ENCODE data around the gene ACP7. TPM values are rescaled to one million over a fixed set of nuclear protein-coding genes. Genes with fewer than 3 reads are reported as not detected.
"Not testable (repeated sequence)": the region's sequence is repeated elsewhere in the genome, so short reads cannot be mapped to it uniquely, and the experiment has no call there.

The ACP7 gene
- total RNA-seq, 2 donors from 2014 or later: not detected

GRCh38 chr19:39099341-39099740 is 15.2 kb downstream of the ACP7 start:
- DNase-seq (ENCODE audit: low spot score): no peak
- intact Hi-C loops (cut with DNase I): no loop called here

GRCh38 chr19:39100500-39101166 is 16.5 kb downstream of the ACP7 start:
- intact Hi-C loops (cut with DNase I): no loop called here
- no peak for DNase-seq (ENCODE audit: low spot score)

DNA sequence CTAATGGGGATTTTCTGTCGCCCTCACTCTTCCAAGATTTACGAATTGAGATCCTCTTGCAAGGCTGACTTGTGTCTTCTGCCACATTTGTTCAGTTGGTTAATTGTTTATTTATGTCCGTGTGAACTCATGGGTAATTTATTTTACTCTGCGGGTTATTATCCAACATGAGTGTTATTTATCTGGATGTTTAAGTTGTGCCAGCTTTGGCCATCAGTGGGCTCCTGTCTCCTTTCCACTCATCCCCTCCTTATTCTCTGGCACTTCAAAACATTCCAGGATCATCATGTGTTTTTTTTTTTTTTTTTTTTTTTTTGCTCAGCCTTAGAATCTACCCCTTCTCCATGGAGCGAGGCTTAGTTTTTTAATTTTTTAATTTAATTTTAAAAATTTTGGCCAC is 19.0 kb downstream of the ACP7 start:
- intact Hi-C loops (cut with DNase I): no loop called here

GRCh38 chr19:39104186-39104596 is 20.0 kb downstream of the ACP7 start:
- intact Hi-C loops (cut with DNase I): no loop called here
- DNase-seq (ENCODE audit: low spot score): no peak

More for the DNA sequence above, 19.0 kb downstream of the ACP7 start:
- no peak for DNase-seq (ENCODE audit: low spot score)

GRCh38 chr19:39106194-39106593 is 22.0 kb downstream of the ACP7 start:
- DNase-seq (ENCODE audit: low spot score): no peak
- intact Hi-C loops (cut with DNase I): no loop called here

DNA sequence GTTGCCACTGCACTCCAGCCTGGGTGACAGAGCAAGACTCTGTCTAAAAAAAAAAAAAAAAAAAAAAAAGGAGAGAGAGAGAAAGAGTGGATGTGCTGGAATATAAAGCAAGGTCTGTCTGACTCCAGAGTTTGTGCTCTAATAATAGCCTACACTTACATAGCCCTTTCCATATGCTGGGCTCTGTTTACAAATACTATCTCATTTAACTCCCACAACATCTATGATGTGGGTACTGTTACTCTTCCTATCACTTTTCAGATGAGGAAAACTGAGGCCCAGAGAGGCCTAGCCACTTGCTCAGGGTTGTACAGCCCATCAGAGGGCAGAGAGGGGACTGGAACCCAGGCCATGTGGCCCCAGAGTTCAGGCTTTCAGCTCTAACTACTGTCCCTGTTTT is 25.5 kb downstream of the ACP7 start:
- intact Hi-C loops (cut with DNase I): no loop called here
- DNase-seq (ENCODE audit: low spot score): no peak

GRCh38 chr19:39110263-39110967 is 26.2 kb downstream of the ACP7 start:
- DNase-seq (ENCODE audit: low spot score): no peak
- intact Hi-C loops (cut with DNase I): no loop called here

- no peak for DNase-seq (ENCODE audit: low spot score)
These were observed 27.5 kb downstream of the ACP7 start for GRCh38 chr19:39111593-39112199.

GRCh38 chr19:39112338-39112890 is 28.2 kb downstream of the ACP7 start:
- DNase-seq (ENCODE audit: low spot score): no peak
- intact Hi-C loops (cut with DNase I): no loop called here

More at GRCh38 chr19:39111593-39112199, 27.5 kb downstream of the ACP7 start:
- intact Hi-C loops (cut with DNase I): no loop called here

DNA sequence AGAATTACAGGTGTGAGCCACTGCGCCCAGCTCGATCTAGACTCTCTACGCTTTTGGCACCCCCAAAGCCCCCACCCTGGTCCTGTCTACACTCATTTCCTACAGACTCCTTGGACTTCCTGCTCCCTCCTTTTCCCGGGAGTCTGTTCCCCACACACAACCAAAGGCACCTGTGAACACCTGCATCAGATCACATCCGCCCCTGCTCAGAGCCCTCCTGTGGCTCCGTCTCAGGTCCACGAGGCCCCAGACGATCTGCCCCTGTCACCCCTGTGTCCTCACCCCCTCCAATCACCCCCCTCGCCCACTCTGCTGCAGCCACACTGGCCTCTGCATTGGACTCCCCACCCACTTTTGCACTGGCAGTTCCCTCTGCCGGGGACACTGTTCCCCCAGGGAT is 29.0 kb downstream of the ACP7 start:
- intact Hi-C loops (cut with DNase I): no loop called here
- DNase-seq (ENCODE audit: low spot score): no peak

DNA sequence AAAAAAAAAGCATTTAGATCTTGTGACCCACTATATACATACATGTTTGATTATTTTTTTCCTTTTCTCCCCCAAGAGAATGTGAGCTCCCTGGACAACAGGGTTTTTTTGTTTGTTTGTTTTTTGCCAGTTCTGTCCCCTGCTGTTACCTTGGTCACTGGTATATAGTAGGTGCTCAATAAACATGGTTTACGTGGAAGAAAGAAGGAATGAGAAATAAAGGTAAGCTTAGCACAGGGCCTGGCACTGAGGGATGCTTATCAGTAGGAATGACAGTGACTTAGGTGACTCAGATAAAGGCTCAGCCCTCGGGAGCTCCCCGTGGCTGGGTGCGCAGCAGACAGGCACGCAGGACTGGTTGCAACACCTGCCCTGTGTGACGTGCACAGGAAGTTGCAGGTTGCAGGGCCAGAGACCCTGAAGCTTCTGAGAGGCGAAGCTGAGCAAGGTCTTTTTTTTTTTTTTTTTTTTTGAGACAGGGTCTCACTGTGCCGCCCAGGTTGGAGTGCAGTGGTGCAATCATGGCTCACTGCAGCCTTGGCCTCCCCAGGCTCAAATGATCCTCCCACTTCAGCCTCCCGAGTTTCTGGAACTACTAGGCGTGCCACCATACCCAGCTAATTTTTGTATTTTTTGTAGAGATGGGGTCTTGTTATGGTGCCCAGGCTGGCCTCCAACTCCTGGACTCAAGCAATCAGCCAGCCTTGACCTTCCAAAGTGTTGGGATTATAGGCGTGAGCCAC is 31.1 kb downstream of the ACP7 start:
- DNase-seq (ENCODE audit: low spot score): no peak
- intact Hi-C loops (cut with DNase I): no loop called here

- DNase-seq (ENCODE audit: low spot score); intact Hi-C loops (cut with DNase I): not testable (repeated sequence)
These were observed 32.9 kb downstream of the ACP7 start for GRCh38 chr19:39117023-39117422.

DNA sequence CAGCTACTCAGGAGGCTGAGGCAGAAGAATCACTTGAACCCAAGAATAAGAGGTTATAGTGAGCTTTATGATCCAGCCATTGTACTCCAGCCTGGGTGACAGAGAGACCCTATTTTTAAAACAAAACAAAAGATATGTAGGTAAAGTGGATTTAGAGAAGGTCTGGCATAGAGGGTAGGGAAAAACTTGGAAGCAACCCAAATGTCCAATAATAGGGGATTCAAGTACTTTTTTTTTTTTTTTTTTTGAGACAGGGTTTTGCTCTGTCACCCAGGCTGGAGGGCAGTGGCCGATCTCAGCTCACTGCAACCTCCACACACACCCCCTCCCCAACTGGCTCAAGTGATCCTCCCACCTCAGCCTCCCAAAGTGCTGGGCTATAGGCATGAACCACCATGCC is 35.7 kb downstream of the ACP7 start:
- no peak for DNase-seq (ENCODE audit: low spot score)
- intact Hi-C loops (cut with DNase I): loop anchor here (5.0 kb wide), 3 partner anchors 67 to 1922 kb away; no protein-coding TSS in a partner anchor

DNA sequence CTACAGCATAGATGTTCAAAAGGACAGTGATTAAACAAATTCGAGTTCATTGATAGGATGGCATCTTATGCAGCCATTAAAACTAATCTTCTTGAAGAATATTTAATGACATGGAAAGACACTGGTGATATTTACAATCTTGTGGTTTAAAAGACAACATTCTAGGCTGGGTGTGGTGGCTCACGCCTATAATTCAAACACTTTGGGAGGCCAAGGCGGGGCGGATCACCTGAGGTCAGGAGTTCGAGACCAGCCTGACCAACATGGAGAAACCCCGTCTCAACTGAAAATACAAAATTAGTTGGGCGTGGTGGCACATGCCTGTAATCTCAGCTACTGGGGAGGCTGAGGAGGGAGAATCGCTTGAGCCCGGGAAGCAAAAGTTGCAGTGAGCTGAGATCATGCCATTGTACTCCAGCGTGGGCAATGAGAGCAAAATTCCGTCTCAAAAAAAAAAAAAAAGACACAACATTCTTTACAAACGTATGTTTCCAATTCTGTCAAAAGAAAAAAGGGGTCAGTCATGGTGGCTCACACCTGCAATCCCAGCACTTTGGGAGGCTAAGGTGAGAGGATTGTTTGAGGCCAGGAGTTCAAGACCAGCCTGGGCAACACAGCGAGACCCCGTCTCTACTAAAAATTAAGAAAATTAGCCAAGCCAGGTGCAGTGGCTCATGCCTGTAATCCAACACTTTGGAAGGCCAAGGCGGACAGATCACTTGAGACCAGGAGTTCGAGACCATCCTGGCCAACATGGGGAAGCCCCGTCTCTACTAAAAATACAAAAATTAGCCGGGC is 39.0 kb downstream of the ACP7 start:
- intact Hi-C loops (cut with DNase I): loop anchor here (5.0 kb wide), 3 partner anchors 64 to 1919 kb away; no protein-coding TSS in a partner anchor
- no peak for DNase-seq (ENCODE audit: low spot score)

- intact Hi-C loops (cut with DNase I): loop anchor here (5.0 kb wide), 3 partner anchors 63 to 1918 kb away; no protein-coding TSS in a partner anchor
- DNase-seq (ENCODE audit: low spot score): no peak
These were observed 40.1 kb downstream of the ACP7 start for GRCh38 chr19:39124136-39124764.

- intact Hi-C loops (cut with DNase I): no loop called here
- no peak for DNase-seq (ENCODE audit: low spot score)
These were observed 41.0 kb downstream of the ACP7 start for GRCh38 chr19:39125199-39125553.

DNA sequence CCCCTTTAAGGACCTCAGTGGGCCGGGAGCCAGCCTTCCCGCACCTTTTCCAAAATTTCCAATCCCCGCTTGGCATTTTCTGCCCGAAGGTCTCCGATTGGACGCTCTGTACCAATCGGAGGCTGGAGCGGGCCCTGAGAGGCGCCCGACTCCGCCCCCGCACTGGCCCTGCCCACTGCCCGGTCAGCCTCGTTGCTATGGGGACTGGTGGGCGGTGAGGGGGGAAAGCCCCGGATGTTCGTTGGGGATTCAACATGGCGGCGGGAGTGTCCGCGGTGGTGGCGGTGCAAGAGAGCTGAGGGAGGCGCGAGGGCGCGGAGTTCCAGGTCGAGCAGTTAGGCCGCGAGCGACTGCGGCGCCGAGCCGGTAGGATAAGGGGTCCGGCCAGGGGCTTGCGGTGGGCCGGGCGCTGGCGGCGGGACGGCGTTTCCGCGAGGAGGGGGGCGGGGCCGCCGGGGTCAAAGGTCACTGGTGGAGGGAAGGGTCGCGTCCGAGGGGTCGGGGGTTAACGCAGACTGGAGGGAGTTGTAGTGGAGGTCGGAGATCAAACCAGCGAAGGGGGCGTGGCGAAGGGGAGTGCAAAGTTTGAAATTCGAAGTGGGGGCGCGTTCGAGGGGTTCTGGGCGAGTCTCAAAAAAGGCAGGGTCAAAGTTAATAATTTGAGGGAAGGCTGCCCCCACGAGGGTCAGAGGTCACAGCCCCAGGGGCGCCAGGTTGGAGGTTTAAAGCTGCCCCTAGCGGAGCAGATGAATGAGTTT is 41.6 kb downstream of the ACP7 start, which contains the start of gene PAK4:
Gene PAK4 (plus strand): TSS at position 233 of the 758 bp plus-strand sequence. CDS start 43,768 bp downstream, outside the sequence.
- DNase-seq (ENCODE audit: low spot score): peak; percentile 99
- intact Hi-C loops (cut with DNase I): no loop called here
